T47D (cell line): ENCODE data around the gene NRIP1.
A peak's percentile ranks its signal among the peaks of the same experiment; 100 is the strongest.

Source experiments
- DNase-seq, 2 experiments: peaks; one replicate each; pipeline versions ENCODE4 v3.0.0 to v3.0.0-alpha.2; 2011 to 2012; ENCODE audit warnings: low read depth in 1 of 2, low spot score in 1 of 2
- JUND ChIP-seq: IDR thresholded peaks from 2 replicates; pipeline ENCODE4 v1.6.1; 2012; ENCODE audit warnings: low read depth
- in situ Hi-C: cut with HindIII; loops from 2 replicates; pipeline ENCODE4 v1.10.0; 2016; ENCODE audit warnings: low sequenced_read_pairs, low pct_unique_long_range_greater_than_20kb

The NRIP1 gene

DNA sequence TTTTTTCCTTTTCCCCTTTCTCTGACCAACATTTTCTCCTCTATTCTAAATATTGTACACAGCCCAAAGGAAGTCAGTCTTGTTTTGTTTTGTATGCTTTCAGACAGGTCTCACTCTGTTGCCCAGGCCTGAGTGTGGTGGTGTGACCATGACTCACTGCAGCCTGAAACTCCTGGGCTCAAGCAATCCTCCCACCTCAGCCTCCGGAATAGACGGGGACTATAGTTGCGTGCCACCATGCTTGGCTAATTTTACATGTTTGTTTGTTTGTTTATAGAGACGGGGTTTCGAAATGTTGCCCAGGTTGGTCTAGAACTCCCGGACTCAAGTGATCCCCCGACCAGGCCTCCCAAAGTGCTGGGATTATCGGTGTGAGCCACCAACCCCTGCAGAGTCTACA lies 72.8 kb downstream of the NRIP1 start:
- DNase-seq, result no peak
- TF ChIP-seq JUND, result no peak
- in situ Hi-C loops, result no loop called here

GRCh38 chr21:14989359-14989758 lies 75.4 kb downstream of the NRIP1 start:
- no peak for TF ChIP-seq JUND
- in situ Hi-C loops, result no loop called here
- DNase-seq, result no peak

DNA sequence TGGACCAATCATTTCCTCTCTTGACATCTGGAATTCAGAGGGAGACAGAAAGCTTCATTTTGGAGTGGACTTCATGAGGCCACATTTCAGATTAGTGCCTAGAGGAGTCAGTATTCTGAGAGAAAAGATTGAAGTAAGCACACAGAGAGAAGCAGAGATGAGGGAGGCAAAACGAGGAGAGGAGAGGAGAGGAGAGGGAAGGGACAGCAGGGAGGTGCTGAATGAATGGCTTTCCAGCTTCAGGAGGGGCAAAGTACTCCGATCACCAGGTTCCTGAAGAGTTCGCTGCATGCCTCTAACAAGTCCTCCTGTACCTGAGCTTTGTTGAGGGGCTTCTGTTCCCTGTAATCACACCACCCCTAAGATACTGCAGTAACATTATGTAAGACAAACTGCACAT lies 76.0 kb downstream of the NRIP1 start:
- TF ChIP-seq JUND, result no peak
- no peak for DNase-seq
- in situ Hi-C loops, result no loop called here

DNA sequence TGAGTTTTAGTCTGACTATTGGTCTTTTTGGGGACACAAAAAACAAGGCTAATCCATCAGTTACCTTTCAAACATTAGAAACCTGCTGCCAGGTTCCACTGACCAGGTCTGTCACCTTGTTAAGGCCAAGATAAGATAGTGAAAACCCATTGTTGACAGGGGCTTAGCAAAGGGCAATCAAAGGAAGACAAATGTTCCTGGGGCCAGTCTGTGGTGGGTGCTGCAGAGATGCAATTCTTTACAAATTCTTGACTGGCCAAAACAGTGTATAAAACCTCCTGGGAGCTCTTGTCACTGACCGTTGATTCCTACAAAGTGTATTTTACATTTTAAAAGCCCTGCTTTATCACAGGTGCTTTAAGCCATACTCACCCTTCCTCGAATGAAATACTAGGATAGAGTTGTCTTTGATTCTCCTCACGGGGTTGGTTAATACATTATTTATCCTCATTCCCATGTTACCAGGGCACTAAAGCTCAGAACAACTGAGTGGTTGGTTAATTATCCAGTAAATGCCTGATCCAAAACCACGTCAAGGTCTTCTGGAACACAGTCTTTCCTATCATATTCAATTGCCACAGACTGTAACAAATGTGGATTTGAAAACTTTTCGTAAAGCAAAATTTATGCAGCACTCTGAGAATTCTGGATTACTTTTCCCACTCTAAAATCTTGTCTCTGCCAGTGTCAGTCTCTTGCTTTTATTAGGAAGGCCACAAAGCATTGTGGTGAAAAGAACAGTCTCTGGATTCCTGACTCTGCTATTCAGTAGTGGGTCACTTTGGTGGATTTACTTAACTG lies 77.2 kb downstream of the NRIP1 start:
- no peak for DNase-seq
- in situ Hi-C loops, result no loop called here
- no peak for TF ChIP-seq JUND

DNA sequence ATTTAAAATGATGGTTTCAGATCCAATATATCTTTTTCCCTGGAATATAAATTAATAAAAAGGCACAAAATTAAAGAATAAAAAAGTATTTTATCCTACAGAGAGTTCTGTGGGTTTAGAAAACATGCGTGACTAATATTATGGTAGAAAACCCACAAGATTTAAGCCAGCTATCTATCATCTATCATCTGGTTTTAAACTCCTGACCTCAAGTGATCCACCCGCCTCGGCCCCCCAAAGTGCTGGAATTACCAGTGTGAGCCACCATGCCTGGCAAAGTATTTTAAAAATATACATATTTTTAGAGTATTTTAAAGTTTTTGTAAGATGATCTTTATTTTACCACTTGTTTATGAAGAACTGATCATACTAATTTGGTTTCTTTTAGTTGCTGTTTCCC lies 79.5 kb downstream of the NRIP1 start:
- no peak for TF ChIP-seq JUND
- in situ Hi-C loops, result no loop called here
- no peak for DNase-seq

- DNase-seq, result no peak
- no peak for TF ChIP-seq JUND
- in situ Hi-C loops, result no loop called here
These were observed 82.5 kb downstream of the NRIP1 start for GRCh38 chr21:14982336-14982735.

GRCh38 chr21:14981246-14981645 lies 83.6 kb downstream of the NRIP1 start:
- peak in 1 of 2 experiments; percentile 35 for DNase-seq
- in situ Hi-C loops, result no loop called here
- TF ChIP-seq JUND, result no peak

GRCh38 chr21:14979264-14979663 lies 85.5 kb downstream of the NRIP1 start:
- no peak for DNase-seq
- no peak for TF ChIP-seq JUND
- in situ Hi-C loops, result no loop called here

GRCh38 chr21:14977814-14978213 lies 87.0 kb downstream of the NRIP1 start:
- TF ChIP-seq JUND, result no peak
- in situ Hi-C loops, result no loop called here
- no peak for DNase-seq

DNA sequence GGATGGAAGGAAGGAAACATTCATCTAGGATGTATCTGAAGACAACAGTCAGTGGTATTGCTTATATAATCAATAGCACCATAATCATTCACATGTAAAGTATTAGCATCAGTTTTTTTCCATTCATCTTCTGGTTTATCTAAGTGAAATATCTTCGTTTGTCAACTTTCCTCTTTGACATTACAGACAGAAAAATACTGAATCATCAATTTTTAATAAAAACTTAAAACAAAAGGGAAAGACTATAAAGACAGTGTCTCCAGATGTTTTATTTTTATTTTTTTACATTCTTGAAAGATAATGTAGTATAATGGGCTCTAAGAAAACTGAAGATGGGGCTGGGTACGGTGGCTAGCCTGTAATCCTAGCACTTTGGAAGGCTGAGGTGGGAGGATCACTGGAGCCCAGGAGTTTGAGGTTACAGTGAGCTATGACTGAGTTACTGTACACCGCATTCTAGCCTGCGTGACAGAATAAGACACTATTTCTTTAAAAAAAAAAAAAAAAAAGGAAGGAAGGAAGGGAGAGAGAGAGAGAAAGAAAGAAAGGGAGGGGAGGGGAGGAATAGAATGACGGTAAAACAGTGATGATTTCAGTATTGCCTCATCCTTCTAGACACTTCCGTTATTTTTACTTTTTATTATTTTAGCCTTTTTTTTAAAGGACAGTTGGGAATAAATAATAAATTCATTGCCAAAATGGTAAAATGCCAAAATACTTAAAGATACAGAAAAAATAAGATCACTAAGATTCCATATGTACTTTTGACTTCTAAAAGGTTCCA lies 89.5 kb downstream of the NRIP1 start:
- DNase-seq, result no peak
- no peak for TF ChIP-seq JUND
- in situ Hi-C loops, result no loop called here

GRCh38 chr21:14972678-14973077 lies 92.1 kb downstream of the NRIP1 start:
- no peak for TF ChIP-seq JUND
- in situ Hi-C loops, result no loop called here
- no peak for DNase-seq

GRCh38 chr21:14968821-14969220 lies 96.0 kb downstream of the NRIP1 start:
- no peak for TF ChIP-seq JUND
- in situ Hi-C loops, result no loop called here
- DNase-seq, result no peak

DNA sequence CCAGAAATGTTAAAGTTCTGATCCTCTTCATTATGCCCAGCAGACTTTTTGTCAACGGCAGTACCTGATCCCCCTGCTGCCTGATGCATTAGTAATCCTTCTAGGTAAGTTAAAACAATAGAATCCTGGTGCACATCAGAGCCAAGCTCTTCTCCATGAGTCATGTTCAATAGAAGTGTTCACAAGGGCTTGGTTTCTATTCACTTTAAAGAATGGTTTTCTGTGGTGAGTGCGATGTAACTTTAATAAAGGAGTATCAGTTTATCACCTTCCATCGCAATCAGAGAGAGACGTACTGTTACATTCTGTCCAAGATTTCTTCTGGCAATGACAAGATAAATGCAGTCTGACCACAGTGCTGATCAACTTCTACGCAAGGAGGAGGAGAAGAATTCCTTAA lies 96.8 kb downstream of the NRIP1 start:
- TF ChIP-seq JUND, result no peak
- in situ Hi-C loops, result no loop called here
- DNase-seq, result no peak
